HG03439 (cell line): ENCODE measurements around the gene TIGD1.

Experiments
- ATAC-seq: cut with Tn5 transposase; IDR thresholded peaks from one replicate; pipeline ENCODE4 v1.9.1; 2021; ENCODE audit warnings: mild to moderate bottlenecking, moderate library complexity; ENCODE audit not compliant: unreplicated experiment

TIGD1 gene

GRCh38 chr2:232524771-232525170 lies 25.6 kb downstream of the TIGD1 start:
- ATAC-seq, result no peak

- ATAC-seq, result no peak
Measured at GRCh38 chr2:232523682-232524597, 26.4 kb downstream of the TIGD1 start.

GRCh38 chr2:232523402-232523681 lies 27.0 kb downstream of the TIGD1 start:
- no peak for ATAC-seq

GRCh38 chr2:232522623-232523401 lies 27.5 kb downstream of the TIGD1 start:
- ATAC-seq, result no peak

- no peak for ATAC-seq
Measured at GRCh38 chr2:232521959-232522622, 28.3 kb downstream of the TIGD1 start.

GRCh38 chr2:232521098-232521497 lies 29.3 kb downstream of the TIGD1 start:
- ATAC-seq, result no peak

GRCh38 chr2:232520489-232520888 lies 29.9 kb downstream of the TIGD1 start:
- ATAC-seq, result no peak

GRCh38 chr2:232519581-232520438 lies 30.5 kb downstream of the TIGD1 start, which contains the start of gene PRSS56:
Gene PRSS56, plus strand, starts transcription at chr2:232520388. Its CDS starts 211 bp downstream, at chr2:232520599.
- no peak for ATAC-seq

- ATAC-seq, result no peak
Measured at GRCh38 chr2:232518844-232519243, 31.5 kb downstream of the TIGD1 start.

- no peak for ATAC-seq
Measured at GRCh38 chr2:232516551-232516950, 33.8 kb downstream of the TIGD1 start.

- no peak for ATAC-seq
Measured at GRCh38 chr2:232515639-232516038, 34.7 kb downstream of the TIGD1 start.

GRCh38 chr2:232513353-232513752 lies 37.0 kb downstream of the TIGD1 start:
- no peak for ATAC-seq

- no peak for ATAC-seq
Measured at GRCh38 chr2:232512602-232513001, 37.8 kb downstream of the TIGD1 start.

- no peak for ATAC-seq
Measured at GRCh38 chr2:232511336-232511890, 38.9 kb downstream of the TIGD1 start.

- no peak for ATAC-seq
Measured at GRCh38 chr2:232508251-232508650, 42.1 kb downstream of the TIGD1 start.

- ATAC-seq, result no peak
Measured at GRCh38 chr2:232506709-232507108, 43.6 kb downstream of the TIGD1 start.

GRCh38 chr2:232505856-232506255 lies 44.5 kb downstream of the TIGD1 start:
- no peak for ATAC-seq

- ATAC-seq, result no peak
Measured at GRCh38 chr2:232504438-232504837, 45.9 kb downstream of the TIGD1 start.

GRCh38 chr2:232503809-232504323 lies 46.5 kb downstream of the TIGD1 start:
- ATAC-seq, result no peak
